ENCODE results near the gene KCNIP4.

- TF ChIP-seq HMG20B (CRISPR knock-in tag; IDR thresholded peaks at IDR 0.05) (no peak), POLR2A (conservative IDR thresholded peaks at IDR 0.05) (no peak), FOXP1 (CRISPR knock-in tag; IDR thresholded peaks at IDR 0.05) (no peak), NUFIP1 (IDR thresholded peaks at IDR 0.05; ENCODE audit: partially characterized antibody) (no peak)
- TF ChIP-seq, protein P1, sequence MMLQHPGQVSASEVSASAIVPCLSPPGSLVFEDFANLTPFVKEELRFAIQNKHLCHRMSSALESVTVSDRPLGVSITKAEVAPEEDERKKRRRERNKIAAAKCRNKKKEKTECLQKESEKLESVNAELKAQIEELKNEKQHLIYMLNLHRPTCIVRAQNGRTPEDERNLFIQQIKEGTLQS (IDR thresholded peaks at IDR 0.05) = no peak
- TF ChIP-seq, protein P1 (CRISPR knock-in tag; conservative IDR thresholded peaks at IDR 0.05) = no peak
Observed at GRCh38 chr4:21451032-21451431, 497.5 kb downstream of the KCNIP4 start.
